Mucosa of gallbladder (tissue), 1 donor: Measurements from ENCODE around the gene LIX1L. TPM values are rescaled to one million over a fixed set of nuclear protein-coding genes. Genes with fewer than 3 reads are reported as not detected.

Experiments
- DNase-seq: peaks from one replicate; pipeline ENCODE4 v3.0.0-alpha.2; 2020; ENCODE audit warnings: low spot score
- total RNA-seq: library from RNA; stranded (reverse); gene quantifications from one replicate; pipeline ENCODE4 v1.2.1, GENCODE V29; 2021
- donor health status: DM: no; HTN: no; CAD: no.

The LIX1L gene
- total RNA-seq = 42.9 TPM

GRCh38 chr1:145957443-145958319, at the start of gene LIX1L:
TSS of gene LIX1L (minus strand) at chr1:145958017. CDS start at chr1:145957927, 90 bp downstream.
- DNase-seq = peak; percentile 96

- no peak for DNase-seq
Measured at GRCh38 chr1:146001709-146002108, 43.9 kb upstream of the LIX1L start.

GRCh38 chr1:145999321-146000024, 41.7 kb upstream of the LIX1L start:
- no peak for DNase-seq

GRCh38 chr1:145997718-145998023, 39.9 kb upstream of the LIX1L start:
- no peak for DNase-seq

- DNase-seq = no peak
Measured at GRCh38 chr1:145997016-145997717, 39.4 kb upstream of the LIX1L start.

GRCh38 chr1:145996433-145997015, 38.7 kb upstream of the LIX1L start, which contains the start of gene TXNIP:
TSS of gene TXNIP (minus strand) at chr1:145996579. CDS start at chr1:145996266, 313 bp downstream.
- peak; percentile 99 for DNase-seq

GRCh38 chr1:145995964-145996432, 38.2 kb upstream of the LIX1L start:
- DNase-seq = no peak

- no peak for DNase-seq
Measured at GRCh38 chr1:145995148-145995881, 37.5 kb upstream of the LIX1L start.

GRCh38 chr1:145994391-145995120, 36.7 kb upstream of the LIX1L start:
- DNase-seq = no peak

GRCh38 chr1:145993618-145994390, 36.0 kb upstream of the LIX1L start:
- no peak for DNase-seq

- no peak for DNase-seq
Measured at GRCh38 chr1:145992958-145993617, 35.3 kb upstream of the LIX1L start.

GRCh38 chr1:145992502-145992936, 34.7 kb upstream of the LIX1L start:
- DNase-seq = no peak

- DNase-seq = no peak
Measured at GRCh38 chr1:145991735-145992412, 34.1 kb upstream of the LIX1L start.

- DNase-seq = no peak
Measured at GRCh38 chr1:145990249-145990855, 32.5 kb upstream of the LIX1L start.

- no peak for DNase-seq
Measured at GRCh38 chr1:145988773-145989172, 31.0 kb upstream of the LIX1L start.

- DNase-seq = no peak
Measured at GRCh38 chr1:145987926-145988325, 30.1 kb upstream of the LIX1L start.

- DNase-seq = no peak
Measured at GRCh38 chr1:145986551-145986950, 28.7 kb upstream of the LIX1L start.
